ENCODE data around the gene GPR148.
"Not testable (repeated sequence)": the region's sequence is repeated elsewhere in the genome, so short reads cannot be mapped to it uniquely, and the experiment has no call there.

The GPR148 gene

GRCh38 chr2:130728549-130729316 is at the start of gene GPR148:
TSS of gene GPR148 (plus strand) at chr2:130729070. CDS start at chr2:130729152, 82 bp downstream.
- peak; percentile 69 for DNase-seq

- not testable (repeated sequence) for DNase-seq
These were observed 36.7 kb upstream of the GPR148 start for GRCh38 chr2:130692041-130692770.

DNA sequence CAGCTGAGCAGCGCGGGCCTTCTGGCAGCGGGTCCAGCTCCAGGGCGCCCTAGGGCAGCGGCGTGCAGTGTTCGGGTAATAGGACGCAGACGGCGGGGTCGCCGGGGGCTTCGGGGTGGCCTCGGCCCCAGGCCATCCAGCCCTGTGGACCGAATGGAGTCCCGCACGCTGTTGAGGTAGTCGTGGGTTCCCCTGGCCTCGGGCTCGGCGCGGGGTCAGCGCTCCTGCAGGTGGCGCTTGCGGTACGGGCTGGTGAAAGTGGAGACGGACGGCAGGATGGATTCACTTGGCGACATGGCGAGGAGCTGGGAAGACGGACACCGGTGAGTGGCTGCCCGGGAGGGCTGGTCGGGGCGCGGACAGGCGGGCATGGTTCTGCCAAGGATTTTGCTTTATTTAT is 35.4 kb upstream of the GPR148 start:
- not testable (repeated sequence) for DNase-seq

- not testable (repeated sequence) for DNase-seq
These were observed 25.6 kb upstream of the GPR148 start for GRCh38 chr2:130703250-130703649.

DNA sequence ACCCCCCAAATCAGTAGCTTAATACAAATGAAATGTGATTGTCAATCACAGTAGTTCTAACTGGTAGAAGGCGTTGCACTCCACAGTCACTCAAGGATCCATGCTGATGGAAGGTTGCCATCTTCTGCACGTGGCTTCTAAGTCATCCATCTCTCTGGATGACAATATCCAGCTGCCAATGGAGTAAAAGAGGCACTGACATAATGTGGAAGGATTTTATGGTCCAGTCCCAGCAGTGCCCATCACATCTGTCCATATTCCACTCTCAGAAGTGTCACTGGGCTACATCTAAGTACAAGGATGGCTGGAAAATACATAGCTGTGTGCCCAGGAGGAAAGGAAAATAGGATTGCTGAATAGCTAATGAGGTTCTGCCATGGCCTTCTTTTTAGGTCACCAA is 14.1 kb upstream of the GPR148 start:
- not testable (repeated sequence) for DNase-seq

DNA sequence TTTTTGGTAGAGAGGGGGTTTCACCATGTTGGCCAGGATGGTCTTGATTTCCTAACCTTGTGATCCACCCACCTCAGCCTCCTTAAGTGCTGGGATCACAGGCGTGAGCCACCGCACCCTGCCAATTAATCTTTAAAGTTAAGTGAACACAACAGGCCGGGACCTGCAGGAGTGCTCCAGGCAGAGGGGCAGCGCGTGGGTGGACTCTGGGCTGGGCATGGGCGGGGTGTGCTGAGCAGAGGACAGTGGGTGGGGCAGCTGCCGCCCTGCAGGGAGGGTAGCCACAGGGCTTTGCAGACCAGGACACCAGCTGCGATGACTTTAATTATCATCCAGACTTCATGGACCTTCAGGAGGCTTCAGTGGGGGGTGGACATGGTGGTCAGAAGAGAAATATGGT is 8.8 kb upstream of the GPR148 start:
- DNase-seq = no peak

- no peak for DNase-seq
These were observed 8.3 kb upstream of the GPR148 start for GRCh38 chr2:130720528-130720927.

- no peak for DNase-seq
These were observed 4.4 kb upstream of the GPR148 start for GRCh38 chr2:130724455-130724854.

DNA sequence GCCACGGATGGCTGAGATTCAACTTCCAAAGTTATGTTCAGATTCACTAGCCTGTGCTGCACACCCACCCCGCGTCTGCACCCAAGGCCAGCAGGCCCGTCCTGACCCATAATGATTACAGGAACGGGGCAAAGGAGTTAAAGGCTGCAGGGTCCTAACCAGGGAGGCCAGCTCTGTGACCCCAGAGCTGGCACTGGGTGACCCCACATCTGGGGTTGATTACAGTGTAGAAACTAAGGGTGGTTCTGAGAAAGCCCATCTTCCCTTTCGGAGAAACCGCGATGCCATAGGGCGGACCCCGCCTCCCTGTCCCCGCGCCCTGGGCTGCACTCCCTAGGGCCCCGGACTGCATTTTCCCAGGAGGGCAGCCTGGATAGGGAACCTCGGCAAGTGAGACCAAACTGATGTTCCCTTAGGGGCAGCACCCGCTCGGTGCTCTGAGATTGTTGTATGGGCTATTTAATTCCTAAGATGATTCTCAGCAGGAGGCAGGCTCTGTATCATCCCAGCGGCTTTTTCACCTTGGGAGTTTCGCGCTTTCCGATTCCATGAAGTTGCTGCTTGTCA is 2.2 kb upstream of the GPR148 start:
- no peak for DNase-seq

- peak; percentile 34 for DNase-seq
These were observed 1.5 kb upstream of the GPR148 start for GRCh38 chr2:130727286-130727924.

DNA sequence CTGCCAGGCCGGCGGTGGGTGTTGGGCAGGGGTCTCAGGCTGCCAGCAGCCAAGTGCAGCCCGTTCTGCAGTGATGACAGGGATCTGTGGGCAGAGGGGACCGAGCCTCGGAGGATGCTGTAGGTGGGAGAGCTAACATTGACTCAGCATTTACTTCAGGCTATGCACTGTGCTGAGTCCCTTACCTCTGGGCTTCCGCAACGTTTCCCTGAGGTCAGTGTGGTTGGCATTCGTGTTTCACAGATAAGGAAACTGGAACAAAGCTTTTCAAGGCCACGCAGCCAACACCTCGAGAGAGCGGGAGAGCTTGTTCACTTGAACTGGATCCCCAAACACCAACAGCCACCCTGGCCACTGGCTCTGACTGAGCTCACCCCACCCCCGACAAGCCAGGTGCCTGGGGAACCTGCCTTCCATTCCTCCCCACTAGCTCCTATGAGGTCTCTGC is 839 bp upstream of the GPR148 start:
- no peak for DNase-seq

- DNase-seq = no peak
These were observed 741 bp downstream of the GPR148 start for GRCh38 chr2:130729322-130730299.

DNA sequence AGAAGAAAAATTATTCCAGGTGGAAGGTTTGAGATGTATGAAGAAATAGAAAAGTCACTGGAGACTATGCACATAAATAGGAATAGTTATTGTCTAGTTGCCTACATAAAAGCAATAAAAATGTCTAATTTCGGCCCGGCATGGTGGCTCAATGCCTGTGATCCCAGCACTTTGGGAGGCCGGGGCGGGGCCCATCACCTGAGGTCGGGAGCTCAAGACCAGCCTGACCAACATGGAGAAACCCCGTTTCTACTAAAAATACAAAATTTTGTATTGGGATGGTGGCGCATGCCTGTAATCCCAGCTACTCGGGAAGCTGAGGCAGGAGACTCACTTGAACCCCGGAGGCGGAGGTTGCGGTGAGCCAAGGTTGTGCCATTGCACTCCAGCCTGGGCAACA is 3.4 kb downstream of the GPR148 start:
- not testable (repeated sequence) for DNase-seq

GRCh38 chr2:130735200-130735599 is 6.3 kb downstream of the GPR148 start:
- no peak for DNase-seq

- DNase-seq = no peak
These were observed 7.6 kb downstream of the GPR148 start for GRCh38 chr2:130736487-130736886.

DNA sequence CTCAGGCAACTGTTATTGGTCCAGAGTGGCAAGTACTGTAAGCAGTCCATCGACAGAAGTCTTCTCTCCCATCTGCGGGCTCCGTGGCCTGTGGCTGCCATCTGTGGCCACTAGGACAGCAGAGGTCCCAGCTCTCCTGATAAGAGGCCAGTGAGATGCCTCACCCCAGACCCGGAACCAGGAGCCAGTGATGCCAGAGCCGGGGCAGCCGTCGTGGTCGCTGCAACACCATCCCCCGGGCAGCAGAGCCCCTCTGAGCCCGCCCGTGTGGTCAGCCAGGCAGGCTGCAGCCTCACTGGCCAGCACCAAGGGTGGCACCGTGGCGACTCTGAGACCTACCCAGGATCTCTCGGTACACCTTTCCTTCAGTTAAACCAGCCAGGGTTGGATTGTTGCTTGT is 8.7 kb downstream of the GPR148 start:
- DNase-seq = no peak

- no peak for DNase-seq
These were observed 11.8 kb downstream of the GPR148 start for GRCh38 chr2:130740671-130741070.

DNA sequence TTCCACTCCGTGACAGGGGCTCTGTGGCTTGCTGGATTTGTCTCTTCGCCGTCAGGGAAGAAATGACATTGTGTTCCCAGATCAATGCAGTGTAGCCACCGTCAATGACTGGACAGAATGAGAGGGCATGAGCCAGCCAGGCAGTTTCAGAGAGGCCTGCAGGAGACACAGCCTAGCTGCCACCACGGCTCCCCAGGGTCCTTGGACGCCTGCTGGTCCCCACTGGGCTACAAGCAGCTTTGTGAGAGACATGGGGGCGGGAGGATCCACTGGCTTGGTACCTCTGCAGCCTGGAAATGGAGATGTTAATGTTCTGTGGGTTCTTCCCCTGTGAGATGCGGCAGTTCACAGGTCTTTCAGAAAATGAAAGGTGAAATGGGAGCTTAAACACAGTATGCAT is 14.4 kb downstream of the GPR148 start:
- DNase-seq = no peak

GRCh38 chr2:130744287-130745117 is 15.6 kb downstream of the GPR148 start:
- DNase-seq = no peak

GRCh38 chr2:130749078-130749477 is 20.2 kb downstream of the GPR148 start:
- DNase-seq = no peak

- no peak for DNase-seq
These were observed 20.8 kb downstream of the GPR148 start for GRCh38 chr2:130749641-130750040.

Data from NCI-H187 treated with DMSO at 0.1 percent for 48 hours (cell line).